Duodenal mucosa (tissue), 2 donors: ENCODE data around the gene CKS2.

ENCODE experiments used
- H3K27ac ChIP-seq: one replicate; pipeline ENCODE4 v1.7.0; 2013; ENCODE audit warnings: low read depth, low read length
- H3K27me3 ChIP-seq, 2 donors: one replicate each; pipeline ENCODE4 v1.7.0; 2013; ENCODE audit warnings: low read length in 2 of 2, control low read depth in 1 of 2; ENCODE audit not compliant: insufficient read depth in 2 of 2, control insufficient read depth in 1 of 2
- H3K36me3 ChIP-seq, 2 donors: one replicate each; pipeline ENCODE4 v1.7.0; 2013; ENCODE audit warnings: low read length in 2 of 2, control low read depth in 1 of 2; ENCODE audit not compliant: insufficient read depth in 2 of 2, control insufficient read depth in 1 of 2
- H3K4me1 ChIP-seq, 2 donors: one replicate each; pipeline ENCODE4 v1.7.0; 2013; ENCODE audit warnings: low read length in 2 of 2, control low read depth in 1 of 2; ENCODE audit not compliant: insufficient read depth in 2 of 2, control insufficient read depth in 1 of 2
- H3K4me3 ChIP-seq, 2 donors: one replicate each; pipeline ENCODE4 v1.7.0; 2013; ENCODE audit warnings: low read length in 2 of 2, low read depth in 1 of 2
- H3K9ac ChIP-seq, 2 donors: one replicate each; pipeline ENCODE4 v1.7.0; 2013; ENCODE audit warnings: low read length in 2 of 2, low read depth in 1 of 2
- H3K9me3 ChIP-seq, 2 donors: one replicate each; pipeline ENCODE4 v1.7.0; 2013; ENCODE audit warnings: low read length in 2 of 2, control low read depth in 1 of 2; ENCODE audit not compliant: control insufficient read depth in 1 of 2

Gene CKS2

GRCh38 chr9:89354471-89354870 is 43.5 kb downstream of the CKS2 start:
- H3K4me1 ChIP-seq, result peaks cover 12 to 16% of the 10 kb centered on the region in 2 donors
- no peak overlapping the region for H3K4me3 ChIP-seq
- no peaks in the 10 kb centered on the region for H3K9me3 ChIP-seq
- no peaks in the 10 kb centered on the region for H3K27me3 ChIP-seq
- H3K27ac ChIP-seq, result no peak overlapping the region
- H3K36me3 ChIP-seq, result peaks cover 77 to 94% of the 10 kb centered on the region in 2 donors
- H3K9ac ChIP-seq, result no peak overlapping the region

- no peaks in the 10 kb centered on the region for H3K27me3 ChIP-seq
- H3K4me1 ChIP-seq, result peaks cover 12 to 20% of the 10 kb centered on the region in 2 donors
- H3K9me3 ChIP-seq, result no peaks in the 10 kb centered on the region
- H3K27ac ChIP-seq, result no peak overlapping the region
- H3K4me3 ChIP-seq, result no peak overlapping the region
- H3K36me3 ChIP-seq, result peaks cover 77 to 92% of the 10 kb centered on the region in 2 donors
- H3K9ac ChIP-seq, result no peak overlapping the region
Observed at GRCh38 chr9:89356782-89357181, 45.8 kb downstream of the CKS2 start.

DNA sequence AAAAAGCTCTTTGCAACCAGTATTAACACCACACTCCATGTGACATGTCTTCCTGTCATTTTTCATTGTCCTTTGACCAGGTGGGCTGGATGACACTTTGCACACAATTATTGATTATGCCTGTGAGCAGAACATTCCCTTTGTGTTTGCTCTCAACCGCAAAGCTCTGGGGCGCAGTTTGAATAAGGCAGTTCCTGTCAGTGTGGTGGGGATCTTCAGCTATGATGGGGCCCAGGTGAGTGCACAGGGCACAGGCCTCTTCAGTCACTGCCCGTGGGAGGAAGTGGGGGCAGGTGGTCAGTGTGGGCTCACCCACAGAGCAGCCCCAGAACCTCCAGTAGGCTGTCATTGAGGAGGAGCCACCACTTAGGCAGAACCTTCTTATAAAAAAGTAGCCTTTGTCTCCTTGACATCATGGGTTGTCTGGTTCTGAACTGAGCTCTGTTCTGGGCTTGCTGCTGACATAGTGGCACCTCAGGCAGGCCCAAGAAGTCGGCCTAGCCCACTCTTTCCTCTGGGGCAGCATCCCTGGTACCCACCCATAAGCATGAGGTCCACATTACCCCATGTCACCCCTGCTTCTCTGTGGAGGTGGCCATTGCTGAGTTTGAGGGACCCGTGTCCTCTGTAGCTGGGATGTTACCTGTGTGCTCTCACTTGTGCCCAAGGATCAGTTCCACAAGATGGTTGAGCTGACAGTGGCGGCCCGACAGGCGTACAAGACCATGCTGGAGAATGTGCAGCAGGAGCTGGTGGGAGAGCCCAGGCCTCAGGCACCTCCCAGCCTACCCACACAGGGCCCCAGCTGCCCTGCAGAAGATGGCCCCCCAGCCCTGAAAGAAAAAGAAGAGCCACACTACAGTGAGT is 46.6 kb downstream of the CKS2 start:
- Histone ChIP-seq H3K36me3 (peaks cover 73 to 94% of the 10 kb centered on the region in 2 donors), H3K27ac (no peak overlapping the region), H3K9ac (no peak overlapping the region), H3K9me3 (no peaks in the 10 kb centered on the region), H3K4me1 (peaks cover 6 to 13% of the 10 kb centered on the region in 2 donors), H3K4me3 (no peak overlapping the region), H3K27me3 (no peaks in the 10 kb centered on the region)

GRCh38 chr9:89358376-89358916 is 47.5 kb downstream of the CKS2 start:
- no peak overlapping the region for H3K27ac ChIP-seq
- no peak overlapping the region for H3K4me3 ChIP-seq
- no peaks in the 10 kb centered on the region for H3K27me3 ChIP-seq
- H3K36me3 ChIP-seq, result peaks cover 68 to 88% of the 10 kb centered on the region in 2 donors
- no peaks in the 10 kb centered on the region for H3K9me3 ChIP-seq
- peaks cover 0 to 5% of the 10 kb centered on the region in 2 donors for H3K4me1 ChIP-seq
- H3K9ac ChIP-seq, result no peak overlapping the region

- Histone ChIP-seq H3K4me1 (peaks cover 0 to 4% of the 10 kb centered on the region in 2 donors), H3K36me3 (peaks cover 63 to 82% of the 10 kb centered on the region in 2 donors), H3K9ac (no peak overlapping the region), H3K9me3 (no peaks in the 10 kb centered on the region), H3K27ac (no peak overlapping the region), H3K4me3 (no peak overlapping the region), H3K27me3 (no peaks in the 10 kb centered on the region)
Observed at GRCh38 chr9:89358985-89359384, 48.0 kb downstream of the CKS2 start.

- Histone ChIP-seq H3K27me3 (no peaks in the 10 kb centered on the region), H3K9ac (no peak overlapping the region), H3K27ac (no peak overlapping the region), H3K4me1 (peaks cover 0 to 4% of the 10 kb centered on the region in 2 donors), H3K9me3 (no peaks in the 10 kb centered on the region), H3K36me3 (peaks cover 55 to 74% of the 10 kb centered on the region in 2 donors), H3K4me3 (no peak overlapping the region)
Observed at GRCh38 chr9:89359751-89360261, 48.8 kb downstream of the CKS2 start.

GRCh38 chr9:89360465-89360864 is 49.5 kb downstream of the CKS2 start:
- Histone ChIP-seq H3K27me3 (no peaks in the 10 kb centered on the region), H3K9ac (no peak overlapping the region), H3K27ac (no peak overlapping the region), H3K4me3 (no peak overlapping the region), H3K4me1 (peaks cover 0 to 4% of the 10 kb centered on the region in 2 donors), H3K9me3 (no peaks in the 10 kb centered on the region), H3K36me3 (peaks cover 49 to 68% of the 10 kb centered on the region in 2 donors)

- Histone ChIP-seq H3K4me3 (no peak overlapping the region), H3K9me3 (no peaks in the 10 kb centered on the region), H3K9ac (no peak overlapping the region), H3K27me3 (no peaks in the 10 kb centered on the region), H3K36me3 (peaks cover 48 to 63% of the 10 kb centered on the region in 2 donors), H3K4me1 (peaks cover 0 to 4% of the 10 kb centered on the region in 2 donors), H3K27ac (no peak overlapping the region)
Observed at GRCh38 chr9:89361031-89361430, 50.0 kb downstream of the CKS2 start.

GRCh38 chr9:89361816-89362646 is 51.0 kb downstream of the CKS2 start:
- no peak overlapping the region for H3K27ac ChIP-seq
- no peaks in the 10 kb centered on the region for H3K27me3 ChIP-seq
- H3K36me3 ChIP-seq, result peaks cover 43 to 53% of the 10 kb centered on the region in 2 donors
- H3K4me1 ChIP-seq, result peaks cover 0 to 4% of the 10 kb centered on the region in 2 donors
- H3K9me3 ChIP-seq, result no peaks in the 10 kb centered on the region
- no peak overlapping the region for H3K4me3 ChIP-seq
- no peak overlapping the region for H3K9ac ChIP-seq
